H1 (cell line): Measurements from ENCODE around the gene FAM170B.

Experiments
- JUN ChIP-seq: IDR thresholded peaks from 2 replicates; pipeline ENCODE4 v1.6.1; 2011; ENCODE audit warnings: low read depth, mild to moderate bottlenecking, improper control_type of control experiment, low read length
- SIN3A ChIP-seq, 2 experiments: IDR thresholded peaks in 1 of 2; conservative IDR thresholded peaks in 1 of 2; 2 replicates each; pipeline ENCODE4 v1.6.1; 2011 to 2012; ENCODE audit warnings: low read length in 2 of 2, improper control_type of control experiment in 1 of 2, low read depth in 1 of 2, mild to moderate bottlenecking in 1 of 2

- TF ChIP-seq SIN3A (conservative IDR thresholded peaks at IDR 0.05 in 1 of 2, IDR thresholded peaks at IDR 0.05 in 1 of 2; ENCODE audit: low read depth in 1 of 2, low read length in 2 of 2): no peak
- no peak for TF ChIP-seq JUN
These were observed 12.9 kb downstream of the FAM170B start for GRCh38 chr10:49120911-49121310.
